Amygdala (tissue), 56 donors: ENCODE data around the gene SLITRK4.

Experiments used
- DNase-seq, 56 donors: peaks; one replicate each; lab custom pipeline; 2025; lab: John Stamatoyannopoulos, UW

SLITRK4 gene

GRCh38 chrX:143635915-143636314 is at the start of gene SLITRK4:
SLITRK4 (minus strand) TSS chrX:143636101; CDS start chrX:143631108, 4,993 bp downstream.
- peak in 36 of 56 donors; percentile 0 to 56 (median 8) for DNase-seq

- DNase-seq: no peak
Measured at GRCh38 chrX:143683486-143683885, 47.6 kb upstream of the SLITRK4 start.

GRCh38 chrX:143674926-143675325 is 39.0 kb upstream of the SLITRK4 start:
- DNase-seq: no peak

GRCh38 chrX:143669395-143669794 is 33.5 kb upstream of the SLITRK4 start:
- no peak for DNase-seq

GRCh38 chrX:143664302-143664701 is 28.4 kb upstream of the SLITRK4 start:
- DNase-seq: peak in 2 of 56 donors; percentile 0 to 1

- no peak for DNase-seq
Measured at GRCh38 chrX:143663755-143664154, 27.9 kb upstream of the SLITRK4 start.

GRCh38 chrX:143661286-143661685 is 25.4 kb upstream of the SLITRK4 start:
- DNase-seq: no peak

- DNase-seq: no peak
Measured at GRCh38 chrX:143648705-143649104, 12.8 kb upstream of the SLITRK4 start.

- no peak for DNase-seq
Measured at GRCh38 chrX:143642426-143642825, 6.5 kb upstream of the SLITRK4 start.

GRCh38 chrX:143636831-143637230 is 930 bp upstream of the SLITRK4 start:
- no peak for DNase-seq

GRCh38 chrX:143634663-143635455 is 1.0 kb downstream of the SLITRK4 start:
- peak in 17 of 56 donors; percentile 0 to 47 (median 6) for DNase-seq

GRCh38 chrX:143634309-143634662 is 1.6 kb downstream of the SLITRK4 start:
- peak in 6 of 56 donors; percentile 0 to 24 (median 18) for DNase-seq

GRCh38 chrX:143633461-143634308 is 2.2 kb downstream of the SLITRK4 start:
- peak in 10 of 56 donors; percentile 0 to 29 (median 3) for DNase-seq

GRCh38 chrX:143632625-143633410 is 3.1 kb downstream of the SLITRK4 start:
- no peak for DNase-seq

GRCh38 chrX:143623657-143624056 is 12.2 kb downstream of the SLITRK4 start:
- no peak for DNase-seq

GRCh38 chrX:143621276-143621675 is 14.6 kb downstream of the SLITRK4 start:
- no peak for DNase-seq

- no peak for DNase-seq
Measured at GRCh38 chrX:143615851-143616250, 20.1 kb downstream of the SLITRK4 start.

- no peak for DNase-seq
Measured at GRCh38 chrX:143601809-143602208, 34.1 kb downstream of the SLITRK4 start.

- DNase-seq: no peak
Measured at GRCh38 chrX:143581240-143581639, 54.7 kb downstream of the SLITRK4 start.

- DNase-seq: no peak
Measured at GRCh38 chrX:143580266-143580665, 55.6 kb downstream of the SLITRK4 start.
